HL-60 (cell line): ENCODE measurements around the gene SETD6.
"Not testable (repeated sequence)": the region's sequence is repeated elsewhere in the genome, so short reads cannot be mapped to it uniquely, and the experiment has no call there.

ENCODE experiments used
- DNase-seq, 2 experiments: peaks; one replicate each; pipeline ENCODE4 v3.0.0-alpha.2; 2010 to 2020; ENCODE audit warnings: low read depth in 1 of 2, low spot score in 1 of 2
- H3K27ac ChIP-seq: fragments of 250-450 bp; sonication (Bioruptor Pico); replicated peaks from 2 replicates; pipeline ENCODE4 v1.5.1; 2020; ENCODE audit warnings: mild to moderate bottlenecking, moderate library complexity
- H3K27me3 ChIP-seq: fragments of 250-450 bp; sonication (Bioruptor Pico); 2 replicates; pipeline ENCODE4 v1.5.1; 2021; ENCODE audit warnings: mild to moderate bottlenecking, moderate library complexity; ENCODE audit not compliant: insufficient read depth, poor library complexity, severe bottlenecking
- H3K4me3 ChIP-seq: replicated peaks from 2 replicates; pipeline ENCODE4 v1.5.1; 2011; ENCODE audit warnings: mild to moderate bottlenecking, control low read depth, low read length; ENCODE audit not compliant: insufficient read depth
- GABPA ChIP-seq: IDR thresholded peaks from 2 replicates; pipeline ENCODE4 v1.6.1; 2012; ENCODE audit warnings: low read depth
- POLR2AphosphoS5 ChIP-seq: IDR thresholded peaks from 2 replicates; pipeline ENCODE4 v1.6.1; 2012; ENCODE audit warnings: low read depth
- REST ChIP-seq: IDR thresholded peaks from 2 replicates; pipeline ENCODE4 v1.6.1; 2012; ENCODE audit warnings: low read depth; ENCODE audit not compliant: insufficient replicate concordance
- SPI1 ChIP-seq: IDR thresholded peaks from 2 replicates; pipeline ENCODE4 v1.6.1; 2012; ENCODE audit warnings: low read depth, mild to moderate bottlenecking, borderline replicate concordance
- TF ChIP-seq, protein P1 (sequence below): IDR thresholded peaks from one replicate; pipeline ENCODE4 v1.5.1; 2011; ENCODE audit warnings: low read length, control low read depth, inconsistent platforms; ENCODE audit not compliant: insufficient read depth

Gene SETD6

GRCh38 chr16:58487566-58488351 lies 27.6 kb upstream of the SETD6 start:
- TF ChIP-seq REST, result no peak
- TF ChIP-seq, protein P1, sequence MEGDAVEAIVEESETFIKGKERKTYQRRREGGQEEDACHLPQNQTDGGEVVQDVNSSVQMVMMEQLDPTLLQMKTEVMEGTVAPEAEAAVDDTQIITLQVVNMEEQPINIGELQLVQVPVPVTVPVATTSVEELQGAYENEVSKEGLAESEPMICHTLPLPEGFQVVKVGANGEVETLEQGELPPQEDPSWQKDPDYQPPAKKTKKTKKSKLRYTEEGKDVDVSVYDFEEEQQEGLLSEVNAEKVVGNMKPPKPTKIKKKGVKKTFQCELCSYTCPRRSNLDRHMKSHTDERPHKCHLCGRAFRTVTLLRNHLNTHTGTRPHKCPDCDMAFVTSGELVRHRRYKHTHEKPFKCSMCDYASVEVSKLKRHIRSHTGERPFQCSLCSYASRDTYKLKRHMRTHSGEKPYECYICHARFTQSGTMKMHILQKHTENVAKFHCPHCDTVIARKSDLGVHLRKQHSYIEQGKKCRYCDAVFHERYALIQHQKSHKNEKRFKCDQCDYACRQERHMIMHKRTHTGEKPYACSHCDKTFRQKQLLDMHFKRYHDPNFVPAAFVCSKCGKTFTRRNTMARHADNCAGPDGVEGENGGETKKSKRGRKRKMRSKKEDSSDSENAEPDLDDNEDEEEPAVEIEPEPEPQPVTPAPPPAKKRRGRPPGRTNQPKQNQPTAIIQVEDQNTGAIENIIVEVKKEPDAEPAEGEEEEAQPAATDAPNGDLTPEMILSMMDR, result peak; percentile 75

GRCh38 chr16:58488531-58488930 lies 26.8 kb upstream of the SETD6 start:
- Histone ChIP-seq H3K27me3 (no peaks in the 10 kb centered on the region), H3K27ac (no peak overlapping the region), H3K4me3 (no peak overlapping the region)
- TF ChIP-seq REST (no peak), POLR2AphosphoS5 (no peak), SPI1 (no peak), GABPA (no peak)
- TF ChIP-seq, protein P1, result no peak
- DNase-seq, result no peak

More at GRCh38 chr16:58487566-58488351, 27.6 kb upstream of the SETD6 start:
- Histone ChIP-seq H3K27me3 (no peaks in the 10 kb centered on the region), H3K27ac (no peak overlapping the region), H3K4me3 (no peak overlapping the region)
- peak; percentile 40 to 63 for DNase-seq

DNA sequence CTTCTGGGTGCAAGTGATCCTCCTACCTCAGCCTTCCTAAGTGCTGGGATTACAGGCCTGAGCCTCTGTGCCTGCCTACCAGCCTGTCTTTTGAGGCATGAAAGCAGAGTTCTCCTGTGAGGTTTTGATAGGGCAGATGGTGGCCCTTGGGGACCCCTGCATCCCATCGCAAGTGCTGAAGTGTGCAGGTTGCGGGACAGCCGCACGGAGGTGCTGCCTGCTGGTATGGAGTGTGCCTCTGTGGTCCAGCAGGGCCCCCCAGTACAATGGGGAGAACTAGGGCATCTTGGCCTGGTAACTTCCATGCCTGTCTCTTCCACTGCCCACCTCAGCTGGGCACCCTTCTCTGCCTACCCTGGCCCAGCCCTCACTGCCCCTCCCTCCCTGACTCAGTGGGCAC lies 25.3 kb upstream of the SETD6 start:
- Histone ChIP-seq H3K27ac (no peak overlapping the region), H3K4me3 (no peak overlapping the region), H3K27me3 (no peaks in the 10 kb centered on the region)
- TF ChIP-seq REST (no peak), GABPA (no peak), POLR2AphosphoS5 (no peak), SPI1 (no peak)
- TF ChIP-seq, protein P1, result no peak
- no peak for DNase-seq

DNA sequence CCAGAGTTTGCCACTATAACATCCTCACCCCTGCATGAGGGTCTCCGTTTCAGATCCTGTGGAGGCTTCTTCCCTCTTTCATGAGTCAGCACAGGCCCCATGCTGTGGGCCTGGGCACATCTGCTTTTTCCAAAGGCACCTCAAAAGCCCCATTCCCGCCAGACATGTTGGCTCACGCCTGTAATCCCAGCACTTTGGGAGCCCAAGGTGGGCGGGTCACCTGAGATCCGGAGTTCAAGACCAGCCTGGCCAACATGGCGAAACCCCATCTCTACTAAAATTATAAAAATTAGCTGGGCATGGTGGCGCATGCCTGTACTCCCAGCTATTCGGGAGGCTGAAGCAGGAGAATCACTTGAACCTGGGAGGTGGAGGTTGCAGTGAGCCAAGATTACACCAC lies 24.8 kb upstream of the SETD6 start:
- not testable (repeated sequence) for H3K27ac ChIP-seq, H3K27me3 ChIP-seq

More for the DNA sequence above, 24.8 kb upstream of the SETD6 start:
- DNase-seq, H3K4me3 ChIP-seq: not testable (repeated sequence)
